GM12892 (cell line): Measurements from ENCODE around the gene ANKRD23.

Experiments used
- POLR2A ChIP-seq: IDR thresholded peaks from 2 replicates; pipeline ENCODE4 v1.6.1; 2011; ENCODE audit warnings: low read depth, low read length, control low read depth
- POLR2AphosphoS5 ChIP-seq: IDR thresholded peaks from 2 replicates; pipeline ENCODE4 v1.6.1; 2011; ENCODE audit warnings: low read depth, low read length, control low read depth
- TAF1 ChIP-seq: IDR thresholded peaks from 2 replicates; pipeline ENCODE4 v1.6.1; 2011; ENCODE audit warnings: low read depth, mild to moderate bottlenecking, control low read depth, low read length, borderline replicate concordance

GRCh38 chr2:96891591-96892333 is 47.9 kb upstream of the ANKRD23 start:
- TF ChIP-seq POLR2A, result no peak
- TF ChIP-seq POLR2AphosphoS5, result no peak
- no peak for TF ChIP-seq TAF1
